Measurements from ENCODE around the gene CMC2.

DNA sequence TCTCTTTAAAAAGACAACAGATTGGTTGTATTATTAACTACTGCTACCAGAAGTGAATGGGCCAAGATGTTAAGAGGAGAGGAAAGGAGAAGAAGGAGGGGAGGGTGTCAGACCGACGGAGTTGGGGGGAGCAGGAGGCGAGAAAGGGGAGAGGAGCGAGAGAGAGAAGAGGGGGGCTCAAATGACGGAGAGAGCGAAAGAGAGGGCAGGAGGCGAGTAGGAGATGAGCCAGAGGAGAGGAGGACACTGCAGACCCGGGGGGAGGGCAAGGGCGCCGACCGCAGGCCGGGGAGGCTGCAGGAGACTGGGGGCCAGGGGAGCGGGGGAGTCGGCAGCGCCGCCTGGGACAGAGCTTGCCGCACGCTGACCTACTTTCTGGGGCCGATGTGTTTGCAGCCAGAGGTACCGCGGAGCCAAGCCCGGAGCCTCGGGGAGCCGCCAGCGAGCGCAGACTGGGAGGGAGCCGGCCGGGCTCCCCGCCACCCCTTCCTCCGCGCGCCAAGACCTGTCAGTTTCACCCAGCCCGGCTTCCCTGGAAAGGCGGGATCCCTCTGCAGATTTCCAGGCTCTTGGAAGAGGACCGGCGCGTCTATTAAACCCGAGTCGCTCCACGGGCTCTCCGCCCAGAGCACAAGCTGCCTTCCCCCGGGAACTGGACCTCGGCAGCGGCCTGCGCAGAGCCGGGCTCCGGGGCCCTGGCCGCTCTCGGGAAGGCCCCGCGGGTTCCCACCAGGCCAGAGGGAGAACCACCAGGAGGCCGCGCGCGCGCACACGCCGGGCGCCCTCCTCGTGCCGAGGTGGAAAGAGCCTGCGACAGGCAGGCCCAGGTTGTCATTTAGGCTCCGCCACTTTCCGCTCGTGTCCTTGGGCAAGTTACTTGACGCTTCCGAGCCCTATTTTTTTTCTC lies 74.6 kb downstream of the CMC2 start:
- TF ChIP-seq, protein P1, sequence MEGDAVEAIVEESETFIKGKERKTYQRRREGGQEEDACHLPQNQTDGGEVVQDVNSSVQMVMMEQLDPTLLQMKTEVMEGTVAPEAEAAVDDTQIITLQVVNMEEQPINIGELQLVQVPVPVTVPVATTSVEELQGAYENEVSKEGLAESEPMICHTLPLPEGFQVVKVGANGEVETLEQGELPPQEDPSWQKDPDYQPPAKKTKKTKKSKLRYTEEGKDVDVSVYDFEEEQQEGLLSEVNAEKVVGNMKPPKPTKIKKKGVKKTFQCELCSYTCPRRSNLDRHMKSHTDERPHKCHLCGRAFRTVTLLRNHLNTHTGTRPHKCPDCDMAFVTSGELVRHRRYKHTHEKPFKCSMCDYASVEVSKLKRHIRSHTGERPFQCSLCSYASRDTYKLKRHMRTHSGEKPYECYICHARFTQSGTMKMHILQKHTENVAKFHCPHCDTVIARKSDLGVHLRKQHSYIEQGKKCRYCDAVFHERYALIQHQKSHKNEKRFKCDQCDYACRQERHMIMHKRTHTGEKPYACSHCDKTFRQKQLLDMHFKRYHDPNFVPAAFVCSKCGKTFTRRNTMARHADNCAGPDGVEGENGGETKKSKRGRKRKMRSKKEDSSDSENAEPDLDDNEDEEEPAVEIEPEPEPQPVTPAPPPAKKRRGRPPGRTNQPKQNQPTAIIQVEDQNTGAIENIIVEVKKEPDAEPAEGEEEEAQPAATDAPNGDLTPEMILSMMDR (IDR thresholded peaks at IDR 0.05; ENCODE audit: insufficient read depth, low read length, poor library complexity, severe bottlenecking): no peak
- TF ChIP-seq EZH2phosphoT487 (conservative IDR thresholded peaks at IDR 0.05; ENCODE audit: low read length): no peak

All from SU-DHL-6 (cell line).